ENCODE measurements around the gene FXYD7. TPM values are rescaled to one million over a fixed set of nuclear protein-coding genes. Genes with fewer than 3 reads are reported as not detected.

FXYD7 gene
- total RNA-seq, 1 experiment from 2014 or later, result not detected

DNA sequence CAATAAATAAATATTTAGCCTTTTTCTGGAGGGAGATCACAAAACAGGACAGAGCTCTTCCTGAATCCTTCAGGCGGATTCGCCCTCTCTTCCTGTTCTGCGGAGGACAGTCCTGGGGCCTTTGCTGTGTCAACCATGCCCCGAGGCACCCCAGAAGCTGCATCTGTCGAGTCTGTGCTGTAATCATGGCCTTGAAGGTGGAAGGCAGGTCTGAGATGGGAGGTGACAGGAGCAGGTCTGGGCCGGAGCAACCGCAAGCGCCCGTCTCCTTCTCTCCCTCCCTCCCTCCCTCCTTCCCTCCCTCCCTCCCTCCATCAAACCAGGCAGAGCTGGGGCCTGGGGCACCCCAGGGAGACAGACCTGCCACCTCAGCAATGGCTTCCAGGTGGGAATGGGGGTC, 32.1 kb upstream of the FXYD7 start:
- no peak for DNase-seq (ENCODE audit: low read depth)

DNA sequence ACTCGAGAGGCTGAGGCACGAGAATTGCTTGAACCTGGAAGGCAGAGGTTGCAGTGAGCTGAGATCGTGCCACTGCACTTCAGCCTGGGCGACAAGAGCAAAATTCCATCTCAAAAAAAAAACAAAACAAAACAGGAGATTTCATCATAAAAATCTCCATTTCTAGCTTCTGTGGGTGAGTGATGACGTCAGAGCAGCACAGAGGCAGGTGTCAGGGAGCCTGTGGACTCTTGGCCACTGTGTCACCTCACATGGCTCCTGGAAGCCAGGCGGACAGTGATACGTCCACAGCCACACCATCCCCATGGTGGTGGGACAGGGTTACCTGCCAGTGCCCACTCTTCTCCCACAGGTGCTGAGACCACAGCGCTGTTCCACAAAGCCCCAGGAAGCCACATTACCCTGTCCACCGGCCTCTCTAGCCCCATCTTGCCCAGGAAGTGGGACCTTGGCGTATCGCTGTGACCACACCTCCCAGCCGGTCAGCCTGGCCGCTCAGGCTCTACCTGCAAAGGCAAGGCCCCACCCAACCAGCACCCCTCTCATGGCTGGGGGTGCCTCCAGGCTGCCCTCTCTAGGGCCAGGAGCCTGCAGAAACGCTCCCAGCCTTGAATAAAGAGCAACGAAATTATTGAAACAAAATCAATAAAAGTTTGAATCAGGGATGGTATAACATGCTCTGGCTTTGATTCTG, 29.9 kb upstream of the FXYD7 start:
- DNase-seq (ENCODE audit: low read depth), result no peak

DNA sequence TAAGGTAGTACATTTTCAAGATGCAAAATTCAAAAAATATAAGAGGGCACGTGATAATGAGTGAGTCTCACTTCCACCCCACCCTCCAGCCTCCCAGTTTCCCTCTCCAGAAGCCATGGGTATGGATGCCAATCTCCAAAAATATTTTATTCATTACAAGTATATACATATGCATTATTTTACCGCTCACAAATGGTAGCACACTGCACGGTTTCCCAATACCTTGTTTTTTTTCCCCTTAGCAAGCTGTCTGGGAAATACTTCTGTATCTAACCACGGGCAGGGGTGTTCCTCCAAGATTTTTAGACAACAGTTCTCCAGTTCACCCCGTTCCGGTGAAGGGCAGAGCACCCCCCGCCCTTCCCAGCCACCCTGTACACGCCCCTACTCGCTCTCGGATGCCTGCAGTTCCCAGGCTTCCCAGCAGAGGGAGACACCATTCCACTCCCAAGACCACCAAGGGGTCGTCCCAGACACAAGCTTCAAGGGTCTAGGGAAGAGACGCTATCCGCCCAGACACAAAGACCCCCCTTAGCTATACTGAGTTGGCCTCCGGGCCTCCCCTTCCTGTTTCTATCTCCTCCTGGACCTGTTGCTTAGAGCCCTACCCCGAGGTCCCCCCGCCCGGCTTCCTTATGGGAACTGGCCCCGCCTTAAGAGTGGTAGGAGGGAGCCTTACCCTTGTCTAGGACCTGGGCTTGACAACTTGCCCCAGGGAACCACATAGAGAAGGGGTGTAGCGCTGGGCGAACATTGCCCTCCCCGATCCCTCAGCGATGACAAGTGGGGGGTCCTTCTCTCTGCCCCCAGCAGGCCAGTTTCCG, 28.5 kb upstream of the FXYD7 start:
- DNase-seq (ENCODE audit: low read depth), result peak; percentile 59

DNA sequence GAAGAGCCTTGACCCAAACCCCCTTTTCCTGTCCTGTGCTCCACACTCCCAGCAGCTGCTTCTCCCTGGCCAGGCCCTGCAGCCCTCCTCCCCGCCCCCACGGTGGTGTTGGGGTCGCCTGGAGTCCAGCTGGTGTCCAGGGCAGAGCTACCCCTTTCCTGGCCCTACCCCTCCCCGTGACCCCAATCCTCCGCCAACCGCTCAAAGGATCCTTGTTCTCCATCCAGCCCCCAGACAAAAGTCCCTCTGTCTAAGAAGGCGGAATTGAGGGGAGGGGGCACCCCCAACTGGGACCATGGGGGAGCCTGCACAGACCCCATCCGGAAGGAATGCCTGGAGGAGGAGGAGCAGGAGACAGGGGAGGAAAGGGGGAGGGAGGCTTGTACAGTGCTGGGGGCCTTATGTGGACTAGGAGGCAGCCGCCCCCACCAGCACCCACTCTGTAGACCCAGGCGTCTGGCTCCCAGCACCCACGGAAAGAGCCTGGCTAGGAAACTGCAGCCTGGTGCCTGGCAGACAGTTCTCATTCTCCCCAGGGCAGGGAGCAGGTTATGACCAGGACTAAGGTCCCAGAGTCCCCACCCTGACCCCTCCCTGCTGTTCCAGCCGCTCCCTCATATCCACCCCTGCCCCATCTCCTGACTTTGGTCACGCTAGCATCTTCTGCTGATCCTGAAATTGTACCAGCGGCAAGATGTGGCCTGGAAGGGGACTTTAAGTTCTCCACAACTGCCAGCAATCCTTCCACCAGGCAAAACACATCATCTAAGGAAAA, 27.7 kb upstream of the FXYD7 start, which contains the start of gene FXYD3:
Gene FXYD3 (plus strand): TSS at position 647 of the 775 bp plus-strand sequence. CDS start 3,554 bp downstream, outside the sequence.
- peak; percentile 35 for DNase-seq (ENCODE audit: low read depth)

DNA sequence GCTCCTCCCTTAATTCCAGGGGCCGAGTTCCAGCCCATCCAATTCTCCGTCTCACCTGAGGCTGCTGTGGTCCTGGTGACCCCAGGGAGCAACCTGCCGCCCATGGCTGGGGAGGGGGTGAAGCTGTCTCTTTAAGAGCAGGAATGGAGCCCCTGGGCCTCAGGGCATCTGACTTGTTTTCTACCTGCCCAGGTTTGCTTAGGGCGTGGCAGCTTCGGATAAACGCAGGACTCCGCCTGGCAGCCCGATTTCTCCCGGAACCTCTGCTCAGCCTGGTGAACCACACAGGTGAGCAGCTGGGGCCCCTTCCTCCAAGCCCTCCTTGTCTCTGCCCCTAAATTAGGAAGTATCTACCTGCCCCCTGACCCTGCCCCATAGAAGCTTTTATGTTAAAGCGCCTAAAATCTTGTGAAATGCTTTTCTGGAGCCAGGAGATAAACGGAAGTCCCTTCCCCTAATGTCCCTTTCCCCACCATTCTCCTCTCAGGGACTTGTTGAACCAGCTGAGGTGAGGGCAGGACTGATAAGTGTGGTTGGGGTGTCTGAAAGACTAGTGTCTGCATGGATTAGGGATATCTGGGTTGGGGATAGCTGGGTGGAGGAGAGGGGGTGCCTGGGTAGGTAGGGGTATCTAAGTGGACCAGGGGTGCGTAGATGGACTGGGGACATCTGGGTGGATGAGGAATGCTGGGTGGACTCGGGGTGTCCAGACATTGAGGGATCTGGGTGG, 26.8 kb upstream of the FXYD7 start:
- DNase-seq (ENCODE audit: low read depth), result no peak

DNA sequence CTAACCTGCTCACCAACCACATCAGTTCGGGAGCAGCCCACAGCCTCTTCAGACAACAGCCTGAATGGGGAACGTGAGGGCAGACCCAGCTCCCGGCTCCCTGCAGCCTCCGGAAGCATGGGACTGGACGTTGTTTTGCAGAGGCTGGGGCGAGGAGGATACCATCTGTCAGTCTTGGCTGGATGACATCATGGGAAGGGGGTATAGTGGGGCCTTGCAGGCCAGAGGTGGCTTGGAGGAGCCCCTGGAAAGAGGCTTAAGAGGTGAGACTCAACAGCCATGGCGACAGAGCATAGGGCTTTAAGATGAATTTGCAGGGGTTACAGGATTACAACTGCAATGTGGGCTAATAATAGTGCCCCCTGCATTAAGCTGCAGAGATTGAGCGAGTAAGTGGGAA, 25.9 kb upstream of the FXYD7 start:
- no peak for DNase-seq (ENCODE audit: low read depth)

DNA sequence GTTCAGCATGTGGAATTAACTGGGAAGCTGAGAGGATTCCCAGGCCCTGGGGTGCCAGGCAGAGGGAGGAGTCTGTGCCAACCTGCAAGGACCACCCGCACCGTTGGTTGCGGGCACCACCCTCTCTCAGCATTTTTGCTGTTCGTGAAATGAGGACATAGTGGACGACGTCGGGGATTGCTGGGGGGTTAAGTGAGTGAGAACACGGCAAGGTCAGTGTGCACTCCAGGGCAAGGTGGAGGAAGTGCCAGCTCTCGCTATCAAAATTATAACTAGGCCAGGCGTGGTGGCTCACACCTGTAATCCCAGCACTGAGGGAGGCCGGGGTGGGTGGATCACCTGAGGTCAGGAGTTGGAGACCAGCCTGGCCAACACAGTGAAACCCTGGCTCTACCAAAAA, 25.3 kb upstream of the FXYD7 start:
- no peak for DNase-seq (ENCODE audit: low read depth)

DNA sequence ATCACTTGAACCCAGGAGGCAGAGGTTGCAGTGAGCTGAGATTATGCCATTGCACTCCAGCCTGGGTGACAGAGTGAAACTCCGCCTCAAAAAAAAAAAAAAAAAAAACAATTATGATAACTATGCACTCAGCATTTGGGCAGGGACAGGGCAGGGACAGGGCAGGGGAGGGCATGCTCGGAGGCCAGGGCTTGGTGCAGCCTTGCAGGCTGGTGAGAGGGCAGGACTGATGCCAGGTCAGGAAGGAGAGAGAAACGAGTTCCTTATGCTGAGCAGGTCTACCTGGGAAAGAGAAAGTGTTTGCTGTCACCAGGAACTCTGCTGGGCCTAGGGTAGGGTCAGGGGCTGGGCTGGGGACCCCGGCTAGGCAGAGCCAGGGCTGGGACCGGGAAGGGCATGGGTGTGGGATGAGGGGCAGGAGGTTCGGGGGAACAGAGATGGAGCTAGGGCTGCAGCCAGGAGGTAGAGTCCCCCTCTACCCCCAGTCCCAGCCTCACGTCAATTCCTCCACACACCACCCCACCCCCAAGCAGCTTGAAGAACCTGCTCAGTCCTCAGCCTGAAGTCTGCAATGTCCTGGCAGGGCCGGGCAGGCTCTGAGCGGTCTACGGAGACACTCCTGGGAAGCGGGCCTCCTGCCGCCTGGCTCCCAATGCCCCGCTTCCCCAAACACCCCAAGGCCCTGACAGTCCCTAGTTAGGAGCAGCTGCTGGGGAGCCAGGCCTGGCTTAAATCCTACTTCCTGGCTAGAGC, 24.6 kb upstream of the FXYD7 start:
- DNase-seq (ENCODE audit: low read depth), result no peak

DNA sequence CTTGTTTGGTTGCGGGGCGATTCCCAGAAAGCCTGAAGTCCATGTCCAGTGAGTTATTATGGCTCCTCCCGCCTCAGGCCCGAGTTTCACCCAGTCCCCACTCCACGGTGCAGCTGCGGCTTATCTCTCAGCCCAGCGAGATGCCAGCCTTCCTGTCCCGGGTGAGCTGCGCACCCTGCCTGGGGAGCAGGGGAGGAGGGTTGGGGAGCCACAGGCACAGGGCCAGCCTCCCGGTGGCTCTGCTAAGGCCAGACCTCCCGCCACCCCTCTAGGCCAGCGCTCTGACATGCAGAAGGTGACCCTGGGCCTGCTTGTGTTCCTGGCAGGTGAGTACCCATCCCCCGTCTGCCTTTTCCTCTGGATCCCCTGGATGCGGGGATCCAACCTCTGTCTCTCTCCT, 24.0 kb upstream of the FXYD7 start:
- DNase-seq (ENCODE audit: low read depth), result no peak

DNA sequence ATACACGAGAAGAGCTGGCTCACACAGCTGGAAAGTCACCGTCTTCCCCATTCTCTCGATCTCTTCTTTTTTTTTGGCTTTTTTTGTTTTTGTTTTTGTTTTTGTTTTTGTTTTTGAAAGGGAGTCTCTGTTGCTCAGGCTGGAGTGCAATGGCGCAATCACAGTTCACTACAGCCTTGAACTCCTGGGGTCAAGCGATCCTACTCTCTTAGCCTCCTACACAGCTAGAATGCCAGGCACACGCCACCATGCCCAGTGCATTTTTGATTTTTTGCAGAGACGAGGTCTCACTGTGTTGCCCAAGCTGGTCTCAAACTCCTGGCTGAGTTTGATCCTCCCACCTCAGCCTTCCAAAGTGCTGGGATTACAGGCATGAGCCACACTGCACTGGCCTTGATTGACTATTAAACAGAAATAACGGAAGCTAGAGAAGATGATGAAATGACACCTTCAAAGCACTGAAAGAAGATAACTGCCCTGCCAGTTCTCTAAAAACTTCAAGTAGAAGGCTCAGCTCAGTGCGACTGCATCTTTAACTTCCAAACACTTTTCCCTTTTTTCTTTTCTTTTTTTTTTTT, 23.4 kb upstream of the FXYD7 start:
- DNase-seq (ENCODE audit: low read depth), result no peak

DNA sequence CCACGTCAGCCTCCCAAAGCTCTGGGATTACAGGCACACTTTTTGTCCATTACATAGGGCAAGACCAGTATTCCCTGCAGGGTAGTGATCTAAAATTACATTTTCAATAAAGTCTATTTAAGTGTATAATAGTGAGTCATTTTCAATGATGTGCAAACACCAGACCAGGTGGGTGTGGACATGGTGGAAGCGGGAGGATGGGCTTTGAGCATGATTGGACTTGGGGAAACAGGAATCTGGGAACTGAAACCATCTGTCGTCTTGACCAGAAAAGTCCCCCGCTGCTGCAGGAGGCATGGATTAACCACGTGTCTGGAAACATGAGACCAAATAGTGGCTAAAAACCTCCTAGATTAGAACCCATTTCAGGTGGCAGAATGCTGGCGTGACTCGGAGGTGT, 22.6 kb upstream of the FXYD7 start:
- peak; percentile 94 for DNase-seq (ENCODE audit: low read depth)

DNA sequence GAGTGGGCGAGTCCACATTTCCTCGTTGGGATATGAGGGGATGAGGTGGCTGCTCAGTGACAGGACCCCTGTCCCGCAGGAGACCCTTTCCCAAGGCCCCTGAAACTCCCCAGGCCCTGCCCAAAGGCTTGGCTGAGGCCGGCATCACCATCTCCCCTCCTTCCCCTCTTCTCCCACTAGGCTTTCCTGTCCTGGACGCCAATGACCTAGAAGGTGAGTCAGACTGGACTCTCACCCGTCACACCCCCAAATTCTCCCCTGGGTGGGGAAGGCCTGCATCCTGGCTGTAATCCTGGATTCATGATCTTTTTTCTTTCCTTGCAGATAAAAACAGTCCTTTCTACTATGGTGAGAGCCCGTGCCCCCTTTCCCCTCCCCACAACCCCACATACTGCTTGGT, 22.2 kb upstream of the FXYD7 start:
- peak; percentile 58 for DNase-seq (ENCODE audit: low read depth)

DNA sequence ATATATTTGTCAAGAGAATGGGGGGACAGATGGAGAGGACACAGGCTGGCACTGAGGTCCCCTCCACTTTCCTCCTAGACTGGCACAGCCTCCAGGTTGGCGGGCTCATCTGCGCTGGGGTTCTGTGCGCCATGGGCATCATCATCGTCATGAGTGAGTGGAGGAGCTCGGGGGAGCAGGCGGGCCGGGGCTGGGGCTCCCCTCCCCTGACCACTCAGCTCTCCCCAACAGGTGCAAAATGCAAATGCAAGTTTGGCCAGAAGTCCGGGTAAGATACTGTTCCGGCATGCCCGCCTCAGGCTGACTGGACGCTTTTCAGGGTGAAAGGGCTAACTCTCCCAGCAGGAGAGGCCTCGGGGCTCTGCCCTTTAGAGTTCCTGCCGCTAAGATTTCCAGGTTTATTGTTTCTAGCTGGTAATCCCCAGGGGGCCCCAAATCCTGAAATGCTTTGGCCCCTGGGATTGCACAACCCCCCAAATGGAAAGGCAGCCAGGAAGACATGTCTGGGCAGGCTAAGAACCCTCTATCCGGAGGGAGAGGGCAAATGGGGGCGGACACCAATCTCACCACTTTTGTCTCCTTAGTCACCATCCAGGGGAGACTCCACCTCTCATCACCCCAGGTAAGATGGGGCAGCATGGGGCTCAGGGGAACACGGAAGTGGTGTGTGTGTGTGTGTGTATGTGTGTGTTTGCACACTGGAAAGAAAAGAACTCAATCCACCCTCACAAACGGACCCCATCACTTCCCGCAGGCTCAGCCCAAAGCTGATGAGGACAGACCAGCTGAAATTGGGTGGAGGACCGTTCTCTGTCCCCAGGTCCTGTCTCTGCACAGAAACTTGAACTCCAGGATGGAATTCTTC, 20.1 kb upstream of the FXYD7 start:
- DNase-seq (ENCODE audit: low read depth), result no peak

DNA sequence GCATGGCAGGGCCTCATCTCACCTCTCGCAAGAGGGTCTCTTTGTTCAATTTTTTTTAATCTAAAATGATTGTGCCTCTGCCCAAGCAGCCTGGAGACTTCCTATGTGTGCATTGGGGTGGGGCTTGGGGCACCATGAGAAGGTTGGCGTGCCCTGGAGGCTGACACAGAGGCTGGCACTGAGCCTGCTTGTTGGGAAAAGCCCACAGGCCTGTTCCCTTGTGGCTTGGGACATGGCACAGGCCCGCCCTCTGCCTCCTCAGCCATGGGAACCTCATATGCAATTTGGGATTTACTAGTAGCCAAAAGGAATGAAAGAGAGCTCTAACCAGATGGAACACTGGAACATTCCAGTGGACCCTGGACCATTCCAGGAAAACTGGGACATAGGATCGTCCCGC, 19.5 kb upstream of the FXYD7 start:
- peak; percentile 77 for DNase-seq (ENCODE audit: low read depth)

DNA sequence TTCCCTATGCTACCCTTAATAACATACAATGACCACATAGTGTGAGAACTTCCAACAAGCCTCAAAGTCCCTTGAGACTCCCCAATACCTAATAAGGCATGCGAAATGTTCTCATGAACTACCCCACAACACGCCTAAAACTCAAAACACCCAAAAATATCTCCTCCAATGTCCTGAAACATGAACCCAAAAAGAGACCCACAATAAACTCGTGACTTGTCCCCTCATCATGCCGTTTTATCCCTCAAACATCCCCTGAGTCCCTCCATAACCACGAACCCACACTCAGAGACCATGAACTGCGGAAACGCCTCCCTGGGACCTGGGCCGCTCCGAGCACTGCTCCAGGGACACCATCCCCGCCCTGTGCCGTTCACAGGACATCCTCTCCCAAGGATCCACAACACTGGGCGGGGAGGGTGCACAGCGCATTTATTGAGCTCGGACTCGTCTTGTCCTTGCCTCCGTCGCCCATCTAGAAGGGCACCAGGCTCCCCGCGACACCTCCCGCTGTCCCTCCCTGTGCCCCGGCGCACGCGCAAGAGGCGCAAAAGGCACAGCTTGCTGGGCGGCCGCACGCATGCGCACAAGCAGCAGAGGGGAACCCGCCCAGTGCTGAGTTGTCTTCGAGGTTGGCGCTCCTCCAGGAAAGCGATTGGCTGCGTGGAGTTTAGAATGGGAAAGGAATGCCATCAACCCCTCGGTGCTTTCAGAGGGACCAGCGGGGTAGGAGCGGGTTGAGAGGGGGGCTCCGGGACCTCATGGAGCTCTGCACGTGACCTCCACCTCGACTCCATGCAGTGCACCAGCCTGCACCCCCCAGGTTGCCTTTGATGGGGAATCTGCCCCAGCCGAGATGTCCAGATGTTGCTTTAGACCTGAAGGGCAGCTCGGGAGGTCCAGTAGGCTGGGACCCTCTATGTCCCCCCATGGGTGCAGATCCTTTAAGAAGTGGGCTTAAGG, 18.7 kb upstream of the FXYD7 start:
- DNase-seq (ENCODE audit: low read depth), result peak; percentile 91

DNA sequence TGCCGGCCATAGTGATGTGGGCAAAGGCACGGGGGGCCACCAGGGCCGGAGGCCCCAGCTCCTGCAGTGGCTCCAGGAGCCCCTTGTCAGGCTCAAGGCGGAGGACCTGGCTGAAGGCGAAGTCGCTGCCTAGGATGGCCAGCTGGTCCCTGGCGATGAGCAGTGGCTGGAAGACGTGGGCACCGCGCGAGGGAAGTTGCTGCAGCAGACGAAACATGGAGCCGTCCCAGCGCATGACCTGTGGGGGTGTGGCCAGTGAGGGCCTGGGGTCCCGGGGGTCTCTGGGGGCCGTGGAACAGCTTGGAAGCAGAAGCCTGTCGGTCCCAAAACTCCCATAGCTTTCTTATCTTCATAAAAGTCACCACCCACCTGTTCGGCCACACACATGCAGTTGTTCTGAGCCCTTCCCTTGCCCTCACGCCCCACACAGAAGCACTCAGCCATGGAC, 17.8 kb upstream of the FXYD7 start:
- no peak for DNase-seq (ENCODE audit: low read depth)

DNA sequence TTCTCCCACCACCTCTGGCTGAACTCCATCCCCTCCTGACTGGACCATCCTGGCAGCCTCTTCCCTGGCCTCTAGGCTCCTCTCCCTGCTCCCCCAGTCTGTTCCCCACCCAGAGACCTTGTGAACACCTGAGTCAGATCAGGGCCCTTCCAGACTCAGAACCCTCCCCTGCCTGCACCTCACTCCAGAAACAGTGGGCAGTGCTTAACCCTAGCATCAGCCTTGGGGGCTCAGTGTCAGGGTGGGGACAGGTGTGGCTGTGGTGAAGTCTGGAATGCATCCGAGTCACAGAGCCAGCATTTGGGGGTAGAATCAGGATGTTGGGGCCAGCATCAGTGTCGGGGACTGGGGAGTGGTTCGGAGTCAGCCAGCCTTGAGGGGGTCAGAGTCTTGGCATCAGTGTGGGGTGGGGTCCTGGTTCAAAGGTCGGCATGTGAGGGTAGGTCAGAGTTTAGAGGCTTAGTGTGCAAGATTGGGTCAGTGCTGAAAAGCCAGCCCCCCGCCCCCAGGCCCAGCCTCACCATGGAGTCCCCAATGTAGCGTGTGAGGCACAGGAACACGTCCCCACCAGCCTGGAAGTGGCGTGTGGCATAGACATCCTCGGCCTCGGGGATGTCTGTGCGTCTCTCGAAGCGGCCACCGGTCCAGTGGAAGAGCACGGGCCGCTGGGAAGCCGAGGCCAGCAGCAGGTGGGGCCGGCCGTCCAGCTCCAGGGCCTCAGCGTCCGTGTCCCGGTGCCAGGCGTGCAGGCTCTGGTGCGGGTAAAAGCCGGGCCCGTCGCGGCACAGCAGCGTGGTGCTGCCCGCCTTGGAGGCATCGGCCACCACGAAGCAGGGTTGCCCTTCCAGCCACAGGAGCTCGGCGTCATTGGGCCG, 17.1 kb upstream of the FXYD7 start:
- no peak for DNase-seq (ENCODE audit: low read depth)

DNA sequence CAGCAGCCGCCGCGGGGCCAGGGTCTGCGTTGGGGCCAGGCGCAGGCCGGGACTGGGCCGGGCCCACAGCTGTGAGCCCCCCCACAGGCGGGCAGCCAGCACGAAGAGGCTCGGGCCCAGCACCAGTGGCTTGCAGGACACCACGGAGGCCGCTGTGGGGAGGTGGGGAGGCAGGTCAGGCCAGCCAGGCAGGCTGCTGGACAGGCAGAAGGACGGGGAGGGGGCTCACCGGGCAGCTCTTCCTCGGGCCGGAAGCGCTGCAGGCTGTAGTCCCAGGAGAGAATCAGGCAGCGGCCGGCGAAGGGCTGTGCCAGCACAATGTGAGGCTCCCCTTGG, 16.5 kb upstream of the FXYD7 start:
- no peak for DNase-seq (ENCODE audit: low read depth)

All from RPMI7951 (cell line).